ENCODE measurements around the gene ARMC9. TPM values are rescaled to one million over a fixed set of nuclear protein-coding genes. Genes with fewer than 3 reads are reported as not detected.
A peak's percentile ranks its signal among the peaks of the same experiment; 100 is the strongest.

Gene ARMC9
- total RNA-seq = 54.2 and 69.9 TPM in 2 replicates

DNA sequence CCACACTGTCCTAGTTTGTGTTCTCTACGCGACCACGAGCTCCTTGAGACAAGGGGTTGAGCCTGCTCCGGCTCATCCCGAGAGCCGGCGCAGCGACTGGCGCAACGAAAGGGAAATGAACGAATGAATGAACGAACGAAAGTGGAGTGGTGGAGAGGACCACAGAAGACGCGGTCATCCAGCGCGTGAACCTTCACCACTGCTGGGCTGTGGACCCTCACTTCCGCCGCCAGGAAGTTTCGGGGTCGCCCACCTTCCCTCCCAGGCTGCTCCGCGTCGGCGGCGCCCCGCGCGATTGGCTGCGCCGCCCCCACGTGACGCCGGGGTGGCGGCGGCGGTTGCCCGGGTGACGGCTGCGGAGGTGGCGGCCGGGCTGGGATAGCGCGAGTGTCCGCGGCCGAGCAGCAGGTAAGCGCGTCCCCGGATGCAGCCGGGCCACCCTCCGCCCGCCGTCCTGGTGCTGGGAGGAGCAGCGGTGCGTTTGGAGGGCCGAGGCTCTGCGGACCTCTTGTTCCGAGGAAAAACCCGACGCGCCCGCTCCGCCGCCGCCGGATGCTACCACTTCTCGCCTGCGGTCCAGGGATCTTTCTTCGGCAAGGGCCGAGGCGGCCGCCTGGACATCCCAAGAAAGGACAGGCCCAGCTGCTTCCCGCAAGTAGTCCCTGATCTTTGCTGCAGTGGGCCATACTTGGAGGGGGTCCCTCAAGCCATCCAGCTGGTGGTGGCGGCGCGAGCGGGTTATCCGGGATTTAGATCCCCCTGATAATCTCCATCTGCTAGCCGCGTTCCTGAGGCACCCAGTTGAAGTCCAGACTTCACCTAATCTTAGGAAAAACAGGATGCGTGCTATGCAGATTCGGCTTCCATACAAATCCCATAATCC is at the start of gene ARMC9:
ARMC9 (plus strand) TSS at position 341 of the 883 bp plus-strand sequence. CDS start 7,608 bp downstream, outside the sequence.

DNA sequence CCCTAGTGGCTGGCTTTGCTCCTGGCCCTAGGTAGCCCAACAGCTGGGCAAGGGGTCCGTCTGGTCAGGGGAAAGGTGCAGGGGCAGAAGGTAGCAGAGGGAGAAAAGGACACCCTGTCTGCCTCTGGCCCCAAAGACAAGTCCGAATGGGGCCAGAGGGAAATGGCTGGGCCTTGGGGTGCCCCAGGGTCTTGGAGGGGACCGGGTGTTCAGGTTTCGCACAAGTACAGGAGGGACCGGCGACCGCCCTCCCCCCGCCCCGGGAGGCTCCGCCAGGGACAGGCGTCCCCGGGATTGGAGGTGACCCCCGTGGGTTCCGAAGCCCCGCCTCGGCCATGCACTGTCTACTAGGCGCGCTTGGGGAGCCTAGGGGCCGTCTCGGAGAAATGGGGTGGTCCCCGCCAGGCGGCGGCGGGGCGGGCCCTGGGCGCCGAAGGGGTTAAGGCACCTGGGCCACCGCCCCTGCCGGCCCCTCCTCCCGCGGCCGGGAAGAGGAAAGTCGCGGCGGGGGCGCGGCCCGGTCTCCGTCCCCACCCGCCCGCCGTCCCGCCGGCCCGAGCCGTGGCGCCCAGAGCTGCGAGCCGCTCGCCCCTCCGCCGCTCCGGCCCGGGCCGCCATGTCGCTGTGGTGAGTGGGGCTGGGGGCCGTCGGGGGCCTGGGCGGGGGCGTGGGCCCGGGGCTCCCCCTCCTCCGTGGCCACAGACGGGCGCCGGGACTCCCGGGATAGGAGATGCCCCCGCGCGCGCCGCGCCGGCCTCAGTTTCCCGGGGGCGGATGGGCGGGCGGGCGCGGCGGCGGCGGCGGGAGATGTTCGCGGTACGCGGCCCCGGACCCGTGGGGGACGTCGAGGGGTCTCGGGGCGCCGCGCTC is 197.0 kb downstream of the ARMC9 start, which contains the start of gene B3GNT7:
B3GNT7 (plus strand) TSS at position 523 of the 870 bp plus-strand sequence; CDS start at position 617, 94 bp downstream.

Small RNA genes within 50 kb of the gene (small RNA-seq; reads per million reads assigned to genes)
- 0.77 reads per million, percentile 10 among the genes with 10 or more reads in this experiment for gene AC018738.1
- not detected for gene MIR4777

Other genes starting within 250 kb of the ARMC9 start
- not detected in 2 replicates for gene SPATA3, start 202.5 kb upstream of the ARMC9 start, total RNA-seq
- gene C2orf72, start 161.1 kb upstream of the ARMC9 start, total RNA-seq = not detected in 2 replicates
- 111 and 112 TPM in 2 replicates for gene PSMD1, start 141.8 kb upstream of the ARMC9 start, total RNA-seq
- 0.49 and 0.61 TPM in 2 replicates for gene HTR2B, start 73.6 kb upstream of the ARMC9 start, total RNA-seq
- 0.12 and 0.65 TPM in 2 replicates for gene B3GNT7, start 197.1 kb downstream of the ARMC9 start, total RNA-seq